Mesothelial cell of epicardium (in vitro differentiated cells): Measurements from ENCODE around the gene SBF2. TPM values are rescaled to one million over a fixed set of nuclear protein-coding genes. Genes with fewer than 3 reads are reported as not detected.

Experiments used
- DNase-seq, 2 experiments: peaks; one replicate each; pipeline ENCODE4 v3.0.0; 2021; ENCODE audit warnings: low spot score in 2 of 2; ENCODE audit not compliant: unreplicated experiment in 2 of 2
- H3K27ac Mint-ChIP-seq: 2 replicates; pipeline ENCODE4 v1.8.0; 2021; ENCODE audit warnings: mixed read lengths
- H3K27me3 Mint-ChIP-seq: 2 replicates; pipeline ENCODE4 v1.8.0; 2021; ENCODE audit warnings: low read depth, mixed read lengths
- H3K36me3 Mint-ChIP-seq: 2 replicates; pipeline ENCODE4 v1.8.0; 2021; ENCODE audit warnings: mixed read lengths
- H3K4me1 Mint-ChIP-seq: 2 replicates; pipeline ENCODE4 v1.8.0; 2021; ENCODE audit warnings: mixed read lengths
- H3K4me3 Mint-ChIP-seq: 2 replicates; pipeline ENCODE4 v1.8.0; 2021; ENCODE audit warnings: mild to moderate bottlenecking, moderate library complexity, mixed read lengths
- H3K9me3 Mint-ChIP-seq: 2 replicates; pipeline ENCODE4 v1.8.0; 2021; ENCODE audit warnings: mixed read lengths
- total RNA-seq: library from RNA; stranded (reverse); gene quantifications from 3 replicates; pipeline ENCODE4 v1.2.1, GENCODE V29; 2021
- TF ChIP-seq, protein P1 (sequence below): fragments of 200-600 bp; sonication (generic); IDR thresholded peaks from one replicate; pipeline ENCODE4 v1.5.0; 2021; ENCODE audit warnings: antibody characterized with exemption; ENCODE audit not compliant: unreplicated experiment

Gene SBF2
- total RNA-seq, 1 donor from 2014 or later = 58.4 TPM

- no peaks in the 10 kb centered on the region for H3K4me1 Mint-ChIP-seq
- no peak for DNase-seq
- H3K36me3 Mint-ChIP-seq = peaks cover 9% of the 10 kb centered on the region
- TF ChIP-seq, protein P1, sequence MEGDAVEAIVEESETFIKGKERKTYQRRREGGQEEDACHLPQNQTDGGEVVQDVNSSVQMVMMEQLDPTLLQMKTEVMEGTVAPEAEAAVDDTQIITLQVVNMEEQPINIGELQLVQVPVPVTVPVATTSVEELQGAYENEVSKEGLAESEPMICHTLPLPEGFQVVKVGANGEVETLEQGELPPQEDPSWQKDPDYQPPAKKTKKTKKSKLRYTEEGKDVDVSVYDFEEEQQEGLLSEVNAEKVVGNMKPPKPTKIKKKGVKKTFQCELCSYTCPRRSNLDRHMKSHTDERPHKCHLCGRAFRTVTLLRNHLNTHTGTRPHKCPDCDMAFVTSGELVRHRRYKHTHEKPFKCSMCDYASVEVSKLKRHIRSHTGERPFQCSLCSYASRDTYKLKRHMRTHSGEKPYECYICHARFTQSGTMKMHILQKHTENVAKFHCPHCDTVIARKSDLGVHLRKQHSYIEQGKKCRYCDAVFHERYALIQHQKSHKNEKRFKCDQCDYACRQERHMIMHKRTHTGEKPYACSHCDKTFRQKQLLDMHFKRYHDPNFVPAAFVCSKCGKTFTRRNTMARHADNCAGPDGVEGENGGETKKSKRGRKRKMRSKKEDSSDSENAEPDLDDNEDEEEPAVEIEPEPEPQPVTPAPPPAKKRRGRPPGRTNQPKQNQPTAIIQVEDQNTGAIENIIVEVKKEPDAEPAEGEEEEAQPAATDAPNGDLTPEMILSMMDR = no peak
- no peak overlapping the region for H3K27ac Mint-ChIP-seq
- H3K9me3 Mint-ChIP-seq = peaks cover 27% of the 10 kb centered on the region
- no peaks in the 10 kb centered on the region for H3K27me3 Mint-ChIP-seq
- H3K4me3 Mint-ChIP-seq = no peak overlapping the region
Measured at GRCh38 chr11:10150800-10151199, 143.2 kb downstream of the SBF2 start.

GRCh38 chr11:10149553-10149952 lies 144.5 kb downstream of the SBF2 start:
- H3K27ac Mint-ChIP-seq = no peak overlapping the region
- H3K9me3 Mint-ChIP-seq = peaks cover 29% of the 10 kb centered on the region
- DNase-seq = no peak
- H3K4me1 Mint-ChIP-seq = no peaks in the 10 kb centered on the region
- H3K27me3 Mint-ChIP-seq = no peaks in the 10 kb centered on the region
- peaks cover 9% of the 10 kb centered on the region for H3K36me3 Mint-ChIP-seq
- TF ChIP-seq, protein P1 = no peak
- H3K4me3 Mint-ChIP-seq = no peak overlapping the region

DNA sequence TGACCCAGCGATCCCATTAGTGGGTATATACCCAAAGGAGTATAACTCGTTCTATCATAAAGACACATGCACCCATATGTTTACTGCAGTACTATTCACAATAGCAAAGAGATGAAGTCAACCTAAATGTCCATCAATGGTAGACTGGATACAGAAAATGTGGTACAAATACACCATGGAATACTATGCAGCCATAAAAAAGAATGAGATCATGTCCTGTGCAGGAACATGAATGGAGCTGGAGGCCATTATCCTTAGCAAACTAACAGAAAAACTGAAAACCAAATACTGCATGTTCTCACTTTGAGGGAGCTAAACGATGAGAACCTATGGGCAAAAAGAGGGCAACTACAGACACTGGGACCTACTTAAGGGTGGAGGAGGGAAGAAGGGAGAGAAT lies 146.8 kb downstream of the SBF2 start:
- TF ChIP-seq, protein P1 = no peak
- no peak for DNase-seq
- Mint-ChIP-seq H3K27ac (no peak overlapping the region), H3K27me3 (no peaks in the 10 kb centered on the region), H3K4me3 (no peak overlapping the region), H3K36me3 (peaks cover 9% of the 10 kb centered on the region), H3K4me1 (no peaks in the 10 kb centered on the region), H3K9me3 (peaks cover 23% of the 10 kb centered on the region)

DNA sequence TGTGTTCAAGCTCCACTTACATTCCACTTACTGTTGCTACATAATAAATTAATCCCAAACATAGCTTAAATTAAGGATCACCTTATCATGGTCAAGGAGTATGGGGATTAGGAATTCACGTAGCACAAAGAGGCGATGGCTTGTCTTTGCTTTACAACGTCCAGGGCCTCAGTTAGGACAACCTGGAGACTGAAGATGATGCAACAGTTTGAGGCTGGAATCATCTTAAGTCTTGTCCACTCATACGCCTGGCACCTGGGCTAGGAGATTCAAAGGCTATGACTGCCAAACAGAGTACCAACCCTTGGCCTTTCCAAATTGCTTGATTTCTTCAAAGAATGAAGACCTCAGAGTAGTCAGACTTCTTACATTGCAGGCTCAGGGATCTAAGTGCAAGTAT lies 149.1 kb downstream of the SBF2 start:
- peaks cover 3% of the 10 kb centered on the region for H3K4me1 Mint-ChIP-seq
- peaks cover 23% of the 10 kb centered on the region for H3K9me3 Mint-ChIP-seq
- DNase-seq = no peak

GRCh38 chr11:10139656-10140055 lies 154.4 kb downstream of the SBF2 start:
- no peak for DNase-seq
- H3K27me3 Mint-ChIP-seq = no peaks in the 10 kb centered on the region
- H3K4me3 Mint-ChIP-seq = no peak overlapping the region
- peaks cover 28% of the 10 kb centered on the region for H3K9me3 Mint-ChIP-seq
- H3K27ac Mint-ChIP-seq = no peak overlapping the region
- H3K36me3 Mint-ChIP-seq = peaks cover 24% of the 10 kb centered on the region
- peaks cover 7% of the 10 kb centered on the region for H3K4me1 Mint-ChIP-seq
- TF ChIP-seq, protein P1 = no peak

More for the DNA sequence above, 149.1 kb downstream of the SBF2 start:
- Mint-ChIP-seq H3K27ac (no peak overlapping the region), H3K36me3 (peaks cover 9% of the 10 kb centered on the region), H3K27me3 (no peaks in the 10 kb centered on the region), H3K4me3 (no peak overlapping the region)
- TF ChIP-seq, protein P1 = no peak

DNA sequence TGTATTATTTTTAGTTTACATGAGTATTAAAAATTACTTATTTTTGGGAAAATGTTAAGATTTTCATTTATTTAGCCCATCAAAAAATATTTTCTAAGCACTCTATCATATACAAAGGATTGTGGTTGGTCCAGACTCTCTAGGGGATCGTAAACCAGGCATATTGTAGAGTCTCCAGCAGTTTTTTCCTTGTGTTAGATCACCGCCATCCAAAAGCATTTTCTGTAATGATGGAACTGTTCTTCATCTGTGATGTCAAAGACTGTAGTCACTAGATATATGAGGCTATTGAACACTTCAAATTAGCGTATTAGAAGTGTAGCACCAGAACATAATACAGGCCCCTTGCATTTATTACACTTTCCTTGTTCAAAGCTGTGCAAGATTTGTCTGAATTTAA lies 154.9 kb downstream of the SBF2 start:
- TF ChIP-seq, protein P1 = no peak
- no peak overlapping the region for H3K27ac Mint-ChIP-seq
- no peak for DNase-seq
- H3K4me1 Mint-ChIP-seq = peaks cover 7% of the 10 kb centered on the region
- no peaks in the 10 kb centered on the region for H3K27me3 Mint-ChIP-seq
- peaks cover 28% of the 10 kb centered on the region for H3K9me3 Mint-ChIP-seq
- no peak overlapping the region for H3K4me3 Mint-ChIP-seq
- peaks cover 30% of the 10 kb centered on the region for H3K36me3 Mint-ChIP-seq
